GM21737 (cell line): Measurements from ENCODE around the gene FBXL19.

Source experiments
- ATAC-seq: cut with Tn5 transposase; IDR thresholded peaks from one replicate; pipeline ENCODE4 v1.9.1; 2021; ENCODE audit warnings: mild to moderate bottlenecking, moderate library complexity; ENCODE audit not compliant: unreplicated experiment

FBXL19 gene

GRCh38 chr16:30942426-30942806, 19.0 kb downstream of the FBXL19 start:
- no peak for ATAC-seq

DNA sequence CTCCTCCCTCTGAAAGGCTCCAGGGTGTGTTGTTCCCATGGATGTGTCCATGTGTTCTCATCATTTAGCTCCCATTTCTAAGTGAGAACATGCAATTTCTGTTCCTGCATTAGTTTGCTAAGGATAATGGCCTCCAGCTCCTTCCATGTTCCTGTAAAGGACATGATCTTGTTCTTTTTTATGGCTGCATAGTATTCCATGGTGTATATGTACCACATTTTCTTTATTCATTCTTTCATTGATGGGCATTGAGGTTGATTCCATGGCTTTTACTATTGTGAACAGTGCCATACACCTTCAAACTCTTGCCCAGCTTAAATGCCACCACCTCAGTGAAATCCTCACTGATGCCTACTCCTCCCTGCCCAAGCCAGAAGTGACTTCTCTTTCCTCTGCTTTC, 21.0 kb downstream of the FBXL19 start:
- no peak for ATAC-seq

DNA sequence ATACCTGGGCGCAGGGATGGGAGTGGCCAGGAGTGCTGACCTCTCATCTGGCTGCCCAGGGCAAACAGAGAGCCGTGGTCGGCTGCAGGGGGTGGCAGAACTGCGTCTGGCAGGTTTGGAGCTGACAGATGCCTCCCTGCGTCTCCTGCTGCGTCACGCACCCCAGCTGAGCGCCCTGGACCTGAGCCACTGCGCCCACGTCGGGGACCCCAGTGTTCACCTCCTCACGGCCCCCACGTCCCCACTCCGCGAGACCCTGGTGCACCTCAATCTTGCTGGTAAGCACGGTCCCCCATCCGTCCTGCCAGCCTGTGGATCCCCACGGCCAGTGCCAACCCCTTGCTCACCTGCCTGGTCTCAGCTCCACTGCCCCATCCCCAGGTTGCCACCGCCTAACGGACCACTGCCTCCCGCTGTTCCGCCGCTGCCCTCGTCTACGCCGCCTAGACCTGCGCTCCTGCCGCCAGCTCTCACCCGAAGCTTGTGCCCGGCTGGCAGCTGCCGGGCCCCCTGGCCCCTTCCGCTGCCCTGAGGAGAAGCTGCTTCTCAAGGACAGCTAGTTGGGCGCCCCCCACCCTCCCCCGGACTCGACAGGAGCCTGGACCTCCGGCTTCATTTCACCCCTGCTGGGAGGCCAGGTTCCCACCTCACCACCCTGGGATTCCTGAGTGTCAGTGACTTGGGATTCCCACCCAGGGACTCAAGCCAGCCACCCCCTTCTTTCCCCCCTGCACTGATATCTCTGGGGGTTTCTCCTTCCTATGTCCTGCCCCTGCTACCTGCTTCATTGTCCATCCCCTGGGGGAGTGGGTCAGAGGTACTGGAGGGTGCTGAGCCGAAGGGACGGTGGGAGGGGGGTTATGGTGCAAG, 23.5 kb downstream of the FBXL19 start:
- ATAC-seq = no peak

- ATAC-seq = no peak
Observed at GRCh38 chr16:30947541-30947858, 24.1 kb downstream of the FBXL19 start.

DNA sequence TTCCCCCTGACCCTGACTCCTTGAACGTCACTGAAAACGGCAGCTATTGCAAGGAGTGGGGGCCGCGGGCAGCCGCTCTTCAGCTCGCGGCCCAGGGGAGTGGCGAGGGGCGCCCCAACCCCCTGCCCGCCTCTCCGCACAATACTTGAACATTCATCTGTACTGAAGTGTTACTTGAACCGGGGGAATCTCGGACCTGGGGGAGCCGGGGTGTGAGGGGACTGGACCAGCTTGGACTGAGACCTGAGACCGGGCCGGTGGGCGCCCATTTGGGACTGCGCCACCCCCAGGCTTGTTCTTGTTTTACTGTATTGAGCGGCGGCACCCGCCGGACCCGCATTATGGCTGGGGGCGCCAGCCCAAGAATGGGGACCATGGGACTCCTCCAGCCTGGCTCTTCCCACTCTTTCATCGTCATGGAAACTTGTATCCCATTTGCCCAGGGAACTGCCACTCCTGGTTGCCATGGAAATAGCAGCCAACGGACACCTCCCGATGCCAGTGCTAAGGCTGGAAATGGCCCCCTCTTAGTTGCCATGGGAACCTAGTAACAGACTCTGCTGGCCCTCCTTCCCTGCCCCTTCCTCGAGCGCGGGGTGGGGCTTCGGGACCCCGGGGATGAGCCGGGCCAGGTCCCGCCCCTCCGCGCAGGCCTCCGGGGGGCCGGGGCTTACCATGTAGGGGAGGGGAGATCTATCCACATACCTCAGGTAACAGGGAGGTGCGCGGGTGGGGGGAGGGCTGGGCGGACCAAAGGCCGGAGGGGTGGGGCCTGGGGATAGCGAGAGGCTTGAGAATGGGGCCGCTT, 24.7 kb downstream of the FBXL19 start:
- ATAC-seq = no peak

GRCh38 chr16:30948667-30949649, 25.6 kb downstream of the FBXL19 start, which contains the start of gene ORAI3:
TSS of gene ORAI3 (plus strand) at chr16:30949068. CDS start at chr16:30949290, 222 bp downstream.
- ATAC-seq = peak; percentile 68

DNA sequence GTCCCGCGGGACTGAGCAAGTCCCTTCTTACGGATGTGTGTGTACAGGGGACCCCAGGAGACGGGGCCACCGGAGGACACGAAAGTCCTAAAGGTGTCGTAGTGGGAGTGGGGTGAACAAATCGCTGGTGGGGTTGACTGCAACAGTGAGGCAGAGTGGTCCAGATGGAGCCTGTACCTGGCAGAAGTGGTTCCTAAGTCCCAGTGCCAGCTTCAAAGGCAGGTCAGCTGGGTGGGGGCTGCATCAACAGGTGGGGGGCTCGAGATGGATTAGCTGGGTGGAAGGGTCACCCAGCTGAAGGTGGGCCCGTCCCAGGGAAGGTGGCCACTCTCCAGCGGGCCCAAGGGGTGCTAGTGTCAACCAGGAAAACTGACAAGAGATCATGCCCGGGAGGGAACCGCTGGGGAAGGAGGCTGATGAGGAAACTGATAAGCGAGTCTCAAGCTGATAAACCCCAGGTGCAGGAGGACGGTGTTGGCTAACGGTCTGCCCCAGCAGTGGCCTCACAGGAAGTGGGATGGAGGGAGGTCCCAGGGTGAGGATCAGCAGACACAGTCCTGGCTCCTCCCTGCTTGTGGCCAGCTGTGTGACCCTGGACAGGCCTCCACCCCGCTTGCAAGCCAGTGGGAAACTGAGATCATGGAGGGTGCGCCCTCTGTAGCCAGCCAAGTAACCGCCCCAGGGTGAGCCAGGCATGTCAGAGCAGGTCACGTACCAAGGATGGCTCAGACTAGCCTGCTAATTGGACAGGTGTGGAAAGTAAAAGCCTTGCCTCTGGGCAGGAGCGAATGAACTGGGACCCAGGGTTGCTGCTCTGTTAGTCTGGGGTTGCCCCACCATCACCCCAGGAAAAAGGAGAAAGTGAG, 26.5 kb downstream of the FBXL19 start:
- ATAC-seq = peak; percentile 49

- no peak for ATAC-seq
Observed at GRCh38 chr16:30950516-30951065, 27.2 kb downstream of the FBXL19 start.

DNA sequence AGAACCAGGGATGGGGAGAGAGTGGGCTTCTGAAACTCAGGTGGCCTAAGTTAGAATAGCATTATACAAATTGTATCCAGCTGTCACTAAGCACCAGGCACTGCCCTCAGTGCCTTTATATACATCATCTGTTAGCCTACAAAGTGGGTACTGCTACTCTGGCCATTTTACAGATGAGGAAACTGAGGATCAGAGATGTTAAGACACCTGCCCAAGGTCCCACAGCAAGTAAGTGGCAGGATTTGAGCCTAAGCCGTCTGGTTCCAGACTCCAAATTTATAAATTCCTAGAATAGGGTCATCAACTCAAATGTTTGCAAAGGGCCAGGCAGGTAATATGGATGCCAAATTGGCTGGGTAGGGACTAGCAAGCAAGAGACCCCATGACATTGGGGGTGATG, 27.8 kb downstream of the FBXL19 start:
- ATAC-seq = no peak

DNA sequence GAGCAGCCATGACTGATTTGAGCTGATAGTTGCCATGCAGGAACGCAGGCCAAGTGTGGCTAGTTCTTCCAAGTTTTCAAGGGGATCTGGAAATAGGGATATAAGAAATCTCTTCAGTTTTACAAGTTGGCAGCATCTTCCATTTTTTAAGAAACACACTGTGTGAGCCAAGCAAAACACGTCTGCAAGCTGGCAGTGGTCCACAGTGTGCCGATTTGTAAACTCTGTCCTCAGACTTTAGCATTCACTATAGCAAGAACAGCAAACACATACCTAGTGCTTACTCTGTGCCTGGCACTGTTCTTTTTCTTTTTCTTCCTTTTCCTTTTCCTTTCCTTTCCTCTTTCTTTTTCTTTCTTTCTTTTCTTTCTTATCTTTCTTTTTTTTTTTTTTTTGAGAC, 28.4 kb downstream of the FBXL19 start:
- no peak for ATAC-seq

GRCh38 chr16:30953111-30953510, 29.7 kb downstream of the FBXL19 start:
- no peak for ATAC-seq

DNA sequence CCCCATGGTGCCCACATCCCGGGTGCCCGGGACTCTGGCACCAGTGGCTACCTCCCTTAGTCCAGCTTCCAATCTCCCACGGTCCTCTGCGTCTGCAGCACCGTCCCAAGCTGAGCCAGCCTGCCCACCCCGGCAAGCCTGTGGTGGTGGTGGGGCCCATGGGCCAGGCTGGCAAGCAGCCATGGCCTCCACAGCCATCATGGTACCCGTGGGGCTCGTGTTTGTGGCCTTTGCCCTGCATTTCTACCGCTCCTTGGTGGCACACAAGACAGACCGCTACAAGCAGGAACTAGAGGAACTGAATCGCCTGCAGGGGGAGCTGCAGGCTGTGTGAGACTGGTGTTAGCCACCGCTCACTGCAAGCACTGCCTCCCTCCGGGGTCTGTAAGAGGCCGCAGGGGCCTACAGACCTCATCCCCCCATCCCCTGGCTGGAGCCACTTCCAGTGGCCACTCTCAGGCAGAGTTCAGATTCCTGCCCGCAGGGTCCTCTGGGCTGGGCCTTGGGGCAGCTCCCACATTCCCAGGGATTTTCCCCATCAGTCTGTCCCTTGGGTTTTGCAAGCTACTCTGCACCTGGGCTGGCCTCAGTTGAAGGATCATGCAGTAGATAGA, 30.2 kb downstream of the FBXL19 start:
- ATAC-seq = no peak

GRCh38 chr16:30954993-30955392, 31.6 kb downstream of the FBXL19 start:
- no peak for ATAC-seq

DNA sequence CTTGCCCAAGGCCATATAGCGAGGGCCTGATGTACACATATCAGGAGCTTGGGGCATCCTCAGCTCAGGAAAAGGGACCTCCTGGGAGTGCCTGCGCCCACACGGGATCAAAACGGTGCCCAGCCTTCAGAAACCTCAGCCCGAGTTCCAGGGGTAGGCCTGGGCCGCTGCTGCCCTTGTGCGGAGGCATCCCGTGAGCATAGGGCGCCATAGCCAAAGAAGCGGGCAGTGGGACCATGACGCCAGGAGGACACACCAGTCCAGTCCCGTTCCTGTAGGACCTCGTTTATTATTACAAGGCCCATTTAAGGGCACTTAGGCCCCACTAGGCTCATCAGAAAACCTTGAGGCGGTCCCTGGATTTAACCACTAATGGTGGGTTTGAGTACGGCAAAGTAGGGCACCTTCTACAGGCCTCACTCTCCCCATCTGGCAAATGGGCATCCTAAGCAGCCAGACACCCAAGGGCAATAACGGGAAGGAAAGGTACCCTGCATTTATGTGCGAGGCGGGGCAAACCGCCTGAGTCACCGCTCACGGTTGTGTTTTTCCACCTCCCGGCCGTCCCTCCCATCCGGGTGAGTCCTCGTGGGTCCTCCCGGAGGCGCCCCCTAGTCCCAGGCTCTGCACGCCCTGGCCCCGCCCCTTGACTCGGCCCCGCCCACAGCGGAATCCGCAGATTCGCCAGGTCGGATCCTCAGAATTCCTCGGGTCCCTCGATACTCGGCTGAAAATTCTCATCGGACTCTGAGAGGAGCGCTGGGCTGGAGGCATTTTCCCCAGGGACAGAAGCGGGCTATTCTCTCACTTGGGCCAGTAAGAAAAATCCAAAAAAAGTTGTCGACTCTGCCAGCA, 33.5 kb downstream of the FBXL19 start:
- peak; percentile 41 for ATAC-seq

DNA sequence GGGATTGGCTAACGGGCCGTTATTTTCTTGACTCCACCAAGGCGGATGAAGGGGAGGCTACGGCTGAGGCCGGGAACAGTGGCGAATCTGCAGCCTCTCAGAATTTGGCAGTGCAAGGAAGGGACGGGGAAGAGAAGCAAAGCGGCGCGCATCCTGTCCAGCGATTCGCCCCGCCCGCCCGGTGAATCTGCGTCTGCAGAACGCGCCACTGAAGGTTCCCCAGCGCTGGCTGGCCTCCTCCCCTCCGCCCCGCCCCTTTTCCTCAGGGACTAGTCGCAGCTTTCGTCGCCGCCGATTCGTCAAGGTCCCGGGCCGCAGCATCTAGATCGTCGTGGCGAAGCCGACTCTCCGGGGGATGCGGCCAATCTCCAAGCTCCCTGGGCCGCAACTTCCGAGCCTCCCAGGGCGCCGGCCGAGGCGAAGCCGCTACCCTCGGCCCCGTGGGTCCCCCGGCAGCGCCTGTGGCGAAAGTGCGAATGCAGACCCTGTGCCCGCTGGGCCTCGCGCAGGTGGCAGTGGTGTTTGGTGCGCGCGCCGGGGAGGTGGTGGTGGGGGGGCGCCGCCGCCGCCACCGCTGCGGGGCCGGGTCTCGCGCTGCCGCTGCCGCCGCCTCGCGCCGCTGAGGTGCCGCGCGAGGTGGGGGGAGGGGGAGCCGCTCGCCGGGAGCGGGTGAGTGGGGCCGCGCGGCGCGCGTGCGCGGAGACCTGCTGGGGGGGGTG, 34.2 kb downstream of the FBXL19 start, which contains the start of gene SETD1A:
TSS of gene SETD1A (plus strand) at position 299 of the 719 bp plus-strand sequence. CDS start 978 bp downstream, outside the sequence.
- ATAC-seq = peak; percentile 74

DNA sequence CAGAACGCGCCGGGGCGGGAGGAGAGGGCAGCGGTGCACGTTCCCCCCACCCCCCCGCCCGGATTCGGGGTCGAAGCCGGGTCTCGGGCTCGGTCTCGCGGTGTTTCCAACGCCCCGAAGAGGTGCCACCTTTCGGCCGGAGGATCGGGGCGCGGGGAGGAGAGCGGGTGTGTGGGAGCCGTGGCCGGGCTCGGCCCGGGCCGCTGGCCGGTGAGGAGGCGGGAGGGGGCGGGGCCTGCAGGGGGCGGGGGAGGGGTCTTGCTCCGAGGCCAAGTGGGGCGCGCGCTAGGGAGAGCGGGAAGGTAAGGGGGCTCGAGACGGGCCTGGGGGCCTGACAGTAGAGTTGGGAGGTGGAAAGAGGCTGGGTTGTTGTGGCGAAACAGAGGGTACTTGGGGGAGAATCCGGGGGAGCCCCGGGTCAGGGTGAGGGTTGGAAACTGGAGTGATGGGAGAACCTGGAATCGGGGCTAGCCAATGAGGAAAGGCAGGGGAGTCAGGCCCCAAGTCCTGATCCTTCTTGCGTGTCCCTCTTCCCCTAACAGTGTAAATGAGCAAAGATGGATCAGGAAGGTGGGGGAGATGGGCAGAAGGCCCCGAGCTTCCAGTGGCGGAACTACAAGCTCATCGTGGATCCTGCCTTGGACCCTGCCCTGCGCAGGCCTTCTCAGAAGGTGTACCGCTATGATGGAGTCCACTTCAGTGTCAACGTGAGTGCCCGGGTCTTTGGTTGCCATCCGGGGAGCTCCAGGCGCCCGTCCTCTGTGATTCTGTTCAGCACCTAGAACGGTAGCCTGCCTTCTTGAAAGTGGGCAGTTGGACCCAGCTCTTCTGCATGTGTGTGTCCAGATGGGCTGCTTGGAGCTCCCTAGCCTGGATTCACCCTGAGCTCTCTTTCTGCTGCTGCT, 35.1 kb downstream of the FBXL19 start:
- peak; percentile 33 for ATAC-seq
